ENCODE results near the gene WWOX.

Gene WWOX

DNA sequence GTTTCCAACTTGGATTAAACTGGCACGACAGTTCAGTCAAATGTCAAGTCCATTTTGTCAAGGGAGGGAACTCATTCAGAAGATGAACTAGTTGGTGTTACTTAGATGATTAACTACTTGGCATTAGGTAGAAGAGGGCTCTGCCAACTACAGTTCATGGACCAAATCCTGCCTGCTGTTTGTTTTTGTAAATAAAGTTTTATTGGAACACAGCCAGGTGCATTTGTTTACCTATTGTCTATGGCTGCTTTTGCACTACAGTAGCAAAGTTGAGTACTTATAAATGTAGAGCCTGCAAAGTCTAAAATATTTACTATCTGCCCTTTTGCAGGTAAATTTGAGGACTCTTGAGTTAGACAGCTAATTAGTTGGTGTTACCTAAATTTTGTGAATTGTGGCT is 1091.1 kb downstream of the WWOX start:
- no peak for TF ChIP-seq CTCF (IDR thresholded peaks at IDR 0.05; ENCODE audit: control insufficient read depth, insufficient read depth, low read depth, low read length, missing control alignments)
- no peak overlapping the region for H3K4me3 ChIP-seq (ENCODE audit: control insufficient read depth, low read depth, low read length)
- DNase-seq (ENCODE audit: low read depth) = no peak

DNA sequence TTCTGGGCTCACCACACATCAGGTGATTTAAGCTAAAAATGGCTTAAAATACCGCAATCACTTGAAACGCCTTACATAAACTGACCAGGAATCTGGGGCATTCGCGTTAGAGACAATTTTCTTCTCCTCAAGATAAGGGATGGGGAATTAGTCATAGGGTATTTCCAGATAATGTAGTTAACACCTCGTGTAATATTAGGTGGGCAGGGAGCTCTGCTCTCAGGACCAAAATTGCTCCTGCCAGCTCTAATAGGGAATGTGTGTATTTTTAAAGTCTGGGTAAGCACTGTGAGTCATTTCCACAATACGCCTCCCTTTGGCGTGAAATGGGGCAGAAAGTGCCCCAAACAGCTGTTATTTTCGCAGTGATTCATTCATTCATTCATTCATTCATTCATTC is 1092.5 kb downstream of the WWOX start:
- no peak for DNase-seq (ENCODE audit: low read depth)
- no peak for TF ChIP-seq CTCF (IDR thresholded peaks at IDR 0.05; ENCODE audit: control insufficient read depth, insufficient read depth, low read depth, low read length, missing control alignments)

GRCh38 chr16:79192904-79193303 is 1093.5 kb downstream of the WWOX start:
- H3K4me3 ChIP-seq (ENCODE audit: control insufficient read depth, low read depth, low read length) = no peak overlapping the region
- no peak for DNase-seq (ENCODE audit: low read depth)
- TF ChIP-seq CTCF (IDR thresholded peaks at IDR 0.05; ENCODE audit: control insufficient read depth, insufficient read depth, low read depth, low read length, missing control alignments) = no peak

More for the DNA sequence above, 1092.5 kb downstream of the WWOX start:
- no peak overlapping the region for H3K4me3 ChIP-seq (ENCODE audit: control insufficient read depth, low read depth, low read length)

DNA sequence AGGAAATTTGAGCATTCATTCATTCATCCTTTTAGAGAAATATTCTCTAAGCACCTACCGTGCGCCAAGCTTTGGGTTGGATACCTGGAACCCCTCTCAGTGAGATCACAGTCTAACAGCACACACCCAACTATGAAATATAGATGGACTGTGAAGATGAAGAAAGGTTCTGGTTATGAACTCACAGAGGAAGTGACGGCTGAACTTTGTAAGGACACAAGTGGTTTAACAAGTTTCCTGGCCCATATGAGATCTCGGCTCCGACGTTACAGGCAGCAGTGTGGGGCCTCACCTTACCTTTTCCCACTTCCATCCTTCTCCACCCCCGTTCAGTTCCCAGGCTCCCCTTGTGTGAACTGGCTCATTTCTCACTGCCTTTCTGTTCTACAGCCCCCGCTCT is 1094.8 kb downstream of the WWOX start:
- no peak for DNase-seq (ENCODE audit: low read depth)
- no peak for TF ChIP-seq CTCF (IDR thresholded peaks at IDR 0.05; ENCODE audit: control insufficient read depth, insufficient read depth, low read depth, low read length, missing control alignments)
- H3K4me3 ChIP-seq (ENCODE audit: control insufficient read depth, low read depth, low read length) = no peak overlapping the region

DNA sequence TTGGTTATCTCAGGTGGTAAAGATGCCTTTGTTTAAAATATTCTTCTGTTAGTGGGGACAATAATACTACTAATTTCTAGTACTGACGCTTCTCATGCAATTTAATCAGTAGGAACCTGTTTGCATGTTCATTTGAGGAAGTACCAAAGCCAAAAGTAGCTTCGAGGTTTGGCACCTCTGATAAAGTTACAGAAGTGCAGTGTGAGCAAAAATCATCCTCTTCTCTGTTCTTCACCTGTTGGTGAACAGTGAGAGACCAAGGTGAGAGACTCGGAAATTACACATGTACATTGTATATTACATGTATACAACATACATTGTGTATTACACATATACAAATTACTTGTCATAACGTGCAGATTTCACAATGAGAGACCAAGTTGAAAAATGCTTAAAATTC is 1096.5 kb downstream of the WWOX start:
- DNase-seq (ENCODE audit: low read depth) = no peak
- no peak overlapping the region for H3K4me3 ChIP-seq (ENCODE audit: control insufficient read depth, low read depth, low read length)
- no peak for TF ChIP-seq CTCF (IDR thresholded peaks at IDR 0.05; ENCODE audit: control insufficient read depth, insufficient read depth, low read depth, low read length, missing control alignments)

DNA sequence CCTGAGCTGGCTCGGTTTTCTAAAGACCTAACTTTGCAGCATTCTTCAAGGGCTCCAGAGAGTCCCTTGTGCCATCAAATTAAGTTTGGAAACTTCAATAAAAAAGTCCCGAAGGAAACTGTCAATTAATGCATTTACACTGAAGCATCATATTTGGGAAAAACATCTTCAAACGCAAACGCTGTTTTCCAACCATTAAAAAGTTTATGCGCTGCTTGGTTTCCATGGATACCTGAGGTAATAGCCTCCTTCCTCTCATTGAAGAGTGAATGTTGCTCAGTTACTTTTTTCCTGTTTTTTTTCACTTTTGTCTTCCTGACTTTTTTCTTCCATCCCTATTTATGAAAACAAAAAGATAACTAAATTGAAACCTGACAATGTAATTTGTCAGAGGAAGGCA is 1102.0 kb downstream of the WWOX start:
- TF ChIP-seq CTCF (IDR thresholded peaks at IDR 0.05; ENCODE audit: control insufficient read depth, insufficient read depth, low read depth, low read length, missing control alignments) = no peak
- H3K4me3 ChIP-seq (ENCODE audit: control insufficient read depth, low read depth, low read length) = no peak overlapping the region
- no peak for DNase-seq (ENCODE audit: low read depth)

DNA sequence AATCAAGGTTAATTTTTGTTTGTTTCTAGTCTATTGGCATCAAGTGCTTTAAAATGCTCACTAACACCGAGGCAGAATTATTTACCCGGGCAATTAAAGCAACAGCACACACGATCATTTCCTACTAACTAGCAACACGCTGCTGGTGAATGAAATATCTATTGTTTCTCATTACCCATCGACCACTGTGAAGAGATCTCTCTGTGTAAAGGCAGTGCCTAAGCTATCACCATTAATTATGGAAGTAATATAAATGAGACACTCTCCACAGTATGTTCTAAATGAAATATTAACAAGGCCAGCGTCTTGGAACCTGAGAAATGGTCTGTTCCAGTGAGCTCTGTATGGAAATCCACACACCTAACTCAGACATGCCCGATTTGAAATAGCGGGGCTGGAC is 1103.5 kb downstream of the WWOX start:
- TF ChIP-seq CTCF (IDR thresholded peaks at IDR 0.05; ENCODE audit: control insufficient read depth, insufficient read depth, low read depth, low read length, missing control alignments) = no peak
- no peak overlapping the region for H3K4me3 ChIP-seq (ENCODE audit: control insufficient read depth, low read depth, low read length)
- DNase-seq (ENCODE audit: low read depth) = no peak
